Activated CD8-positive, alpha-beta T cell treated with anti-CD3 and anti-CD28 coated beads, Interleukin-2, amount 10 ng/mL, durations not matched to agents 7 days and 5 days (primary cell): ENCODE data around the gene ASPHD1. TPM values are rescaled to one million over a fixed set of nuclear protein-coding genes. Genes with fewer than 3 reads are reported as not detected.
"Not testable (repeated sequence)": the region's sequence is repeated elsewhere in the genome, so short reads cannot be mapped to it uniquely, and the experiment has no call there.

ENCODE experiments used
- ATAC-seq: fragments of 150-1000 bp; cut with Tn5 transposase; one replicate; pipeline ENCODE4 v1.10.0; 2021; ENCODE audit warnings: moderate library complexity
- CTCF ChIA-PET: fragments of 350-600 bp; sonication (Branson Sonifier 250); formaldehyde crosslinking; loops from one replicate; lab custom pipeline; 2021; ENCODE audit warnings: antibody characterized with exemption; lab: Charles Lee
- POLR2A ChIA-PET: fragments of 350-600 bp; sonication (Branson Sonifier 250); formaldehyde crosslinking; loops from one replicate; lab custom pipeline; 2021; ENCODE audit warnings: antibody characterized with exemption; lab: Charles Lee
- DNase-seq: peaks from one replicate; pipeline ENCODE4 v3.0.0-alpha.2; 2020
- H3K27ac Mint-ChIP-seq: one replicate; pipeline ENCODE4 v1.8.0; 2021; ENCODE audit warnings: mild to moderate bottlenecking, mixed read lengths
- H3K27me3 Mint-ChIP-seq: one replicate; pipeline ENCODE4 v1.8.0; 2021; ENCODE audit warnings: low read depth, mixed read lengths
- H3K36me3 Mint-ChIP-seq: one replicate; pipeline ENCODE4 v1.8.0; 2021; ENCODE audit warnings: low read depth, mixed read lengths
- H3K4me1 Mint-ChIP-seq: one replicate; pipeline ENCODE4 v1.8.0; 2021; ENCODE audit warnings: low read depth, mixed read lengths
- H3K4me3 Mint-ChIP-seq: one replicate; pipeline ENCODE4 v1.8.0; 2021; ENCODE audit warnings: mild to moderate bottlenecking, mixed read lengths
- H3K9me3 Mint-ChIP-seq: one replicate; pipeline ENCODE4 v1.8.0; 2022; ENCODE audit warnings: mixed read lengths; ENCODE audit not compliant: insufficient read depth
- total RNA-seq, 2 experiments: library from RNA; stranded (reverse); gene quantifications; one replicate each; pipeline ENCODE4 v1.2.3, GENCODE V29; 2021

The ASPHD1 gene
- total RNA-seq, 2 experiments from 2014 or later = 0.24 TPM; not detected in 1

DNA sequence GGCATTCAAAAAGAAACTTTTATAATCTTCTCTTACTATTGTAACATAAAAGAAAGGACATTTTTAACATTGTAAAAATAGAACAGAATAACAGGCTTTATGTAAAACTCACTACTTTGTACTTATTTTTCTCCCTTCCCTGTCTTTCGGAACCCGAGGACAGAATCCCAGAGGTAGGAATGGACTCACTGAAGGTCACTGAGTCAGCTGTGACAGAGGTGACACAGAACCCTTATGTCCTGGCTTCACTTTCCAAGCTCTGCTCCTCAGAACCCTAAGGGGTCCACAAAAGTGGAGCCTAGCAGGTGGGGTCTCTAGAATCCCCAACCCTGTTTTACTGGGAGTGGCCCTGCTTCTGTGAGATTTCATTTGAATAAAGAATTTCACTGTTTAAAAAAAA lies 22.0 kb downstream of the ASPHD1 start:
- Mint-ChIP-seq H3K27me3 (no peaks in the 10 kb centered on the region), H3K4me1 (peaks cover 24% of the 10 kb centered on the region), H3K9me3 (no peaks in the 10 kb centered on the region), H3K4me3 (no peak overlapping the region), H3K27ac (no peak overlapping the region), H3K36me3 (peaks cover 31% of the 10 kb centered on the region)
- no peak for DNase-seq
- ChIA-PET POLR2A (interaction anchor here (0.6 kb wide), 2 partner anchors 51 to 113 kb away, joined by 3 read pairs; partner anchors contain the start of gene TAOK2), CTCF (interaction anchor here (1.0 kb wide), 1 partner anchor 39 kb away, joined by 3 read pairs; the partner anchor contains the start of gene TMEM219)
- ATAC-seq = no peak

DNA sequence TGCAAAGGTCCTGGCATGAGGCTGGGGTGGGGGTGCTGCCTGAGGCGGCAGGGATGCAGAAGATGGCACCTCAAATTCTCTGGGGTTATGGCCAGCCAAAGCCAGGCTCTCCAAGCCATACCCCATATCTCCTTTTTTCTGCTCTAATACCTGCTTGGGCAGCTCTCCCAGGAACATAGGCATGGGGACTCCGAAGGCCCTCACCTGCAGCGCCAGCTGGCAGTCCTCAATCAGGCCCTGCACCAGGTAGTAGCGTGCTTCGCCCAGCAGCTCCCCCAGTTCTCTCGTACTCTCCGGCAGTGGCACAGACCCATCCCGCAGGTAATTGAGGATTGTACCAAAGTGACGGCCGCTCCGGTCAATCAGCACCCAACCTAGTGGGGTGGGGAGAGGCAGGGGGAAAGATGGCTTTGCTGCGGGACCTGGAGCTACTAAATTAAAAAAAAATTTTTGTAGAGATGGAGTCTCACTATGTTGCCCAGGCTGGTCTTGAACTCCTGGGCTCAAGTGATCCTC lies 22.8 kb downstream of the ASPHD1 start:
- DNase-seq = no peak
- Mint-ChIP-seq H3K4me3 (no peak overlapping the region), H3K4me1 (peaks cover 29% of the 10 kb centered on the region), H3K36me3 (peaks cover 27% of the 10 kb centered on the region), H3K27me3 (no peaks in the 10 kb centered on the region), H3K27ac (no peak overlapping the region), H3K9me3 (no peaks in the 10 kb centered on the region)
- ChIA-PET CTCF (interaction anchor here (1.0 kb wide), 1 partner anchor 39 kb away, joined by 3 read pairs; the partner anchor contains the start of gene TMEM219), POLR2A (interaction anchor here (0.6 kb wide), 2 partner anchors 50 to 113 kb away, joined by 3 read pairs; partner anchors contain the start of gene TAOK2)
- no peak for ATAC-seq

DNA sequence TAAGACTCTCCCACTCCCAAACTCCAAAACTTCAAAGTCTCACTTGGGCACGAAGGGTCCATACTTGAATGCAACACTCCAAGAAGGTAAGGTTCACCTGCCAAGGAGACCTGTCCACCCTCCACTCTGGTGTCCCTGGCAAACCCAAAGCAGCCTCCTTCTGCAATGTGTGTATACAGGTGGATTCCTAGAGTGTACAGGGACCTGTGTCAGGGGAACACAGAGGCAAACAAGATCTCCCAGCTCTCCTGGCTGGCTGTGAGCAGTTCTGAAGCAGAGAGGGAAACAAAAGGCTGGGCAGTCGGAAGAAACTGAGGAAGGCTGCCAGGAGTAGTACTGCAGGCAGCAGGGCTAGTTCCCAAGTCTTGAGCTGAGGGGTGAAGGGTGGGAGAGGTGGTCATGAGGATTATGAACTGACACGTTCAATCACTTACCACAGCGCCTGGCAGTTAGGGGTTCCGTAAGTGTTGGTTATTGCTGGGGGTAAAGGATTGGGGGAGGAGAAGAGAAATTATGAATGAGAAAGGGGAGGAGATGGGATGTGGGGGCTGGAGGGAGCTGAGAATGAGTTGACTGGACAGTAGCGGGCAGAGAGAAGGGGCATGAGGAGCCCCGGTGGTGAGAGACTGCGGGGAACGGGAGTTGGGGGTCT lies 24.9 kb downstream of the ASPHD1 start:
- ATAC-seq = no peak
- Mint-ChIP-seq H3K27me3 (peaks cover 2% of the 10 kb centered on the region), H3K4me3 (peak overlapping the region; percentile 85), H3K4me1 (peaks cover 29% of the 10 kb centered on the region), H3K36me3 (peaks cover 22% of the 10 kb centered on the region), H3K9me3 (no peaks in the 10 kb centered on the region), H3K27ac (peak overlapping the region; percentile 79)
- CTCF ChIA-PET = interaction anchor here (1.2 to 2.9 kb wide), 5 partner anchors 37 to 224 kb away, joined by 4 to 16 read pairs (median 5); partner anchors contain the start of gene TMEM219
- no peak for DNase-seq
- POLR2A ChIA-PET = interaction anchor here (0.8 to 2.6 kb wide), 8 partner anchors 9 to 69 kb away, joined by 3 to 15 read pairs (median 7); partner anchors contain the start of genes ASPHD1, HIRIP3, INO80E and TAOK2

DNA sequence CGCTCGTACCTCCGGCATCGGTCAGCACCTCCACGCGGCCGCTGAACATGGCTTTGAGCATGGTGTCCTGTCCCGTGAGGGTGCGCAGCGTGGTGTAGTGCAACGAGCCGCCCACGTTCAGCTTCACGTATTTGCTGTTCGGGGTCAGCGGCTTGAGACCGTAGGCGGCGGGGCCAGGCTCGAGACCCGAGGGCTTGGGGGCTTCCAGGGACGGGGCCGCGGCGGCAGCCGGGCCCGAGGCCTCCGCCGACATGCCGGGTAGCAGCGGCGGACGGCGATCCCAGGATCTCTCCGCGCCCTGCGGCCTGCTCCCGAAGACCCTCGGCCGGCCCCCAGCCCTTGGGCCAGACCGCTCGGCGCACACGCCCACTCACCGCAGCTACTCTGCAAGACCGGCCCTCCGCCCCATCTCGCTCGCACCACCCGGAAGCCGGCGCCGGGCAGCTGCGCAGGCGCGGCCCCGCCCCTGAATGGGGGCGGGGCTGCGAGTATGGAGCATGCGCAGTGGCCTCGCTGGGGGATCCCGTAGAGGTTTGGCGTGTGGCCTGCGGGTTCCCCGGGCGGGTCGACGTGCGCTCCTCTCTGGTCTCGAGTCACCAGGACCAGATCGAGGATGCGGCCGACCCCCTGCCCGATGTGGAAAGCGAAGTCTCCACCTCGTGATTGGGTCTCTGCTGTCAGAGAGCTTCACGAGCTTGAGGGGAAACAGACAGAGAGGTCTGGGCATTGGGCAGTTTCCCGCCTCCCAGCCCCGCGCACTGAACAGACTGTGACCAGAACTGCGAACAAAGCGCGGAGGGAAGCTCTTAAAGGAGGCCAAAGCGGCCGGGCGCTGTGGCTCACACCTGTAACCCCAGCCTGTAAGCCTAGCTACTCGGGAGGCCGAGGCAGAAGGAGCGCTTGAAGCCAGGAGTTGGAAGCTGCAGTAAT lies 25.8 kb downstream of the ASPHD1 start, which contains the start of gene KCTD13:
TSS of gene KCTD13 (minus strand) at position 446 of the 930 bp plus-strand sequence. CDS start at position 253, 193 bp downstream.
- H3K4me1 Mint-ChIP-seq = peaks cover 29% of the 10 kb centered on the region

DNA sequence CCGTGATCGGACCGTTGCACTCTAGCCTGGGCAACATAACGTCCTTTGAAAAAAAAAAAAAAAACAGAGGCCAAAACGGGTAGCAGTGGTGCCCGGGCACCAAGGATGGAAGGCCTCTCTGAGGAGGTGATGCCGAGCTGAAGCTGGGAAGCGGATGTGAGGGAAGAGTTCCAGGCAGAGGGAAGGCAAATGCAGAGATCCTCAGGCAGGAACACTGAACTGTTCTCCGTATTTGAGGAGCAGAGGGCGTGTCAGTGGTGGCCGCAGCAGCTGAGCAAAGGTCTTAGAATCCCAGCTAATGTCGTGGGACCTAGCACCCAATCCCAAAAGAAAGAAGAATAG lies 26.4 kb downstream of the ASPHD1 start:
- Mint-ChIP-seq H3K36me3 (peaks cover 11% of the 10 kb centered on the region), H3K27me3 (peaks cover 3% of the 10 kb centered on the region), H3K4me3 (peak overlapping the region; percentile 85), H3K27ac (peak overlapping the region; percentile 93), H3K9me3 (no peaks in the 10 kb centered on the region), H3K4me1 (peaks cover 29% of the 10 kb centered on the region)
- ChIA-PET CTCF (interaction anchor here (0.9 to 2.9 kb wide), 7 partner anchors 25 to 225 kb away, joined by 3 to 16 read pairs (median 5); partner anchors contain the start of genes PAGR1 and TMEM219), POLR2A (interaction anchor here (0.8 to 2.6 kb wide), 10 partner anchors 9 to 110 kb away, joined by 3 to 15 read pairs (median 4); partner anchors contain the start of genes HIRIP3, INO80E, MVP and TAOK2)
- ATAC-seq = no peak
- no peak for DNase-seq

More for the DNA sequence above, 25.8 kb downstream of the ASPHD1 start, which contains the start of gene KCTD13:
- peaks cover 2% of the 10 kb centered on the region for H3K27me3 Mint-ChIP-seq
- POLR2A ChIA-PET = interaction anchor here (0.8 to 2.6 kb wide), 14 partner anchors 9 to 109 kb away, joined by 3 to 15 read pairs (median 4); partner anchors contain the start of genes ASPHD1, HIRIP3, INO80E and MVP
- peak within 1 kb of the TSS; percentile 93 for H3K27ac Mint-ChIP-seq
- H3K9me3 Mint-ChIP-seq = no peaks in the 10 kb centered on the region
- CTCF ChIA-PET = interaction anchor here (0.9 to 2.9 kb wide), 7 partner anchors 24 to 225 kb away, joined by 3 to 16 read pairs (median 5); partner anchors contain the start of genes PAGR1 and TMEM219
- DNase-seq = peak; percentile 88
- H3K36me3 Mint-ChIP-seq = peaks cover 14% of the 10 kb centered on the region
- peak; percentile 94 for ATAC-seq
- H3K4me3 Mint-ChIP-seq = peak within 1 kb of the TSS; percentile 85

DNA sequence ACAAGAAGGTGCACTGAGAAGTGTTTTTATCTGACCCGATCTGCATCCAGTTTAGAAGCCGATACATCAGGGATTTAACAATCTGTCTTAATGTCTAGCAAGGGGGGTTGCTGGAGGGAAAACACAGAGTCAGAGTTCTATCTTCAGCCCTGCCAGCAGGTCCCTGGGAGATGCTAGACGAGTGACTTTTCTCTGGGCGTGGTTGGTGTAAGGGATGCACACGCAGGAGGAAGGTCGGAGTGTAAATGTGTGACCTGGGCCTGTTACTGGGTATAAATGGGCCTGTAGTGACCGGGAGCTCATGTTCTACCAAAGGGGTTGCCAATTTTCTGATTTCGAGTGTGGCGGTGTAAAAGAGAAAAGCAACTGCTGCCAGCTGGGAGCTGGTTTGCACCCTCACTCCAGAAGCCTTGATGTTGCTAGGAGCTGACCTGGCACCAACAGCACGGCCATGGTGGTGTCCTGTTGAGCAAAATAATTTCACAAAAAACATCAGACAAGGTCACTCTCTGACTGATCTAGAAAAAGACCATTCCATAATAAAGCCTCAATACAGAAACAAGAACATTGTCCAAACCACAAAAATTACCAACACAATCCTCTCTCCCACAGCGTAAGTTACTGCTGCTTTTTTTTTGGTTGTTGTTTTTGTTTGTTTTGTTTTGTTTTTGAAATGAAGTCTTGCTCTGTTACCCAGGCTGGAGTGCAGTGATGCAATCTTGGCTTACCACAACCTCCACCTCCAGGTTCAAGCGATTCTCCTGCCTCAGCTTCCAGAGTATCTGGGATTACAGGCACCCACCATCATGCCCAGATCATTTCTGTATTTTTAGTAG lies 27.0 kb downstream of the ASPHD1 start:
- peak overlapping the region; percentile 85 for H3K4me3 Mint-ChIP-seq
- ChIA-PET CTCF (interaction anchor here (0.9 to 2.9 kb wide), 7 partner anchors 28 to 236 kb away, joined by 3 to 16 read pairs (median 4); partner anchors contain the start of genes PAGR1 and TMEM219), POLR2A (interaction anchor here (0.6 to 2.6 kb wide), 9 partner anchors 10 to 109 kb away, joined by 3 to 15 read pairs (median 5); partner anchors contain the start of genes HIRIP3, INO80E, MVP and TAOK2)
- ATAC-seq (no peak), DNase-seq (no peak)
- peaks cover 3% of the 10 kb centered on the region for H3K27me3 Mint-ChIP-seq
- no peaks in the 10 kb centered on the region for H3K9me3 Mint-ChIP-seq
- H3K36me3 Mint-ChIP-seq = peaks cover 10% of the 10 kb centered on the region
- peak overlapping the region; percentile 14 for H3K27ac Mint-ChIP-seq
- H3K4me1 Mint-ChIP-seq = peaks cover 29% of the 10 kb centered on the region

DNA sequence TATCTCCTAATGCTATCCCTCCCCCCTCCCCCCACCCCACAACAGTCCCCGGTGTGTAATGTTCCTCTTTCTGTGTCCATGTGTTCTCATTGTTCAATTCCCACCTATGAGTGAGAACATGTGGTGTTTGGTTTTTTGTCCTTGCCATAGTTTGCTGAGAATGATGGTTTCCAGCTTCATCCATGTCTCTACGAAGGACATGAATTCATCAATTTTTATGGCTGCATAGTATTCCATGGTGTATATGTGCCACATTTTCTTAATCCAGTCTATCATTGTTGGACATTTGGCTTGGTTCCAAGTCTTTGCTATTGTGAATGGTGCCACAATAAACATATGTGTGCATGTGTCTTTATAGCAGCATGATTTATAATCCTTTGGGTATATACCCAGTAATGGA lies 31.5 kb downstream of the ASPHD1 start:
- ATAC-seq, H3K36me3 Mint-ChIP-seq, H3K27ac Mint-ChIP-seq, DNase-seq, POLR2A ChIA-PET, CTCF ChIA-PET, H3K9me3 Mint-ChIP-seq, H3K4me3 Mint-ChIP-seq: not testable (repeated sequence)
- Mint-ChIP-seq H3K27me3 (peaks cover 24% of the 10 kb centered on the region), H3K4me1 (peaks cover 10% of the 10 kb centered on the region)

DNA sequence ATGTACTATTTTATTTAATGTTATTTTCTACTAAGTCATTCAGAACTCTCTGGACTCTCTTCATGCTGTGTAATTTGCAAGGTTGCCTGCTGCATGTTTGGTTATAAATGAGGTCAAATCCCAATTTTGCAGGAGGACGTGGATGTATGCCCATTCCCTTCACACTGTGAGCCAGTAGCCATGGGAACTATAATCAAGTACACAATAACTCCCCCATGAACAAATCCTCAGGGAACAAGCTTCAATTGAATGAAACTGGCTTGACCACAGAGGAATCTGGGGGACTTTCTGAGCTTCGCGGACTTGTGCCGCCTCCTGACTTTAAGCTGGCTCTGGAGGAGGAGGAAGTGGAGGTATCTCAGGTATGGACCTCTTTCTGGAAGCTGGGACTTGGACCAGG lies 40.4 kb downstream of the ASPHD1 start:
- H3K4me3 Mint-ChIP-seq = no peak overlapping the region
- DNase-seq = no peak
- no peak for ATAC-seq
- ChIA-PET POLR2A (interaction anchor here (1.1 kb wide), 1 partner anchor 21 kb away, joined by 4 read pairs; the partner anchor contains the start of gene TMEM219), CTCF (interaction anchor here (0.9 kb wide), 1 partner anchor 92 kb away, joined by 3 read pairs; no protein-coding TSS in a partner anchor)
- H3K4me1 Mint-ChIP-seq = peaks cover 2% of the 10 kb centered on the region
- H3K27ac Mint-ChIP-seq = no peak overlapping the region
- H3K27me3 Mint-ChIP-seq = peaks cover 12% of the 10 kb centered on the region
- no peaks in the 10 kb centered on the region for H3K9me3 Mint-ChIP-seq
- H3K36me3 Mint-ChIP-seq = no peaks in the 10 kb centered on the region

DNA sequence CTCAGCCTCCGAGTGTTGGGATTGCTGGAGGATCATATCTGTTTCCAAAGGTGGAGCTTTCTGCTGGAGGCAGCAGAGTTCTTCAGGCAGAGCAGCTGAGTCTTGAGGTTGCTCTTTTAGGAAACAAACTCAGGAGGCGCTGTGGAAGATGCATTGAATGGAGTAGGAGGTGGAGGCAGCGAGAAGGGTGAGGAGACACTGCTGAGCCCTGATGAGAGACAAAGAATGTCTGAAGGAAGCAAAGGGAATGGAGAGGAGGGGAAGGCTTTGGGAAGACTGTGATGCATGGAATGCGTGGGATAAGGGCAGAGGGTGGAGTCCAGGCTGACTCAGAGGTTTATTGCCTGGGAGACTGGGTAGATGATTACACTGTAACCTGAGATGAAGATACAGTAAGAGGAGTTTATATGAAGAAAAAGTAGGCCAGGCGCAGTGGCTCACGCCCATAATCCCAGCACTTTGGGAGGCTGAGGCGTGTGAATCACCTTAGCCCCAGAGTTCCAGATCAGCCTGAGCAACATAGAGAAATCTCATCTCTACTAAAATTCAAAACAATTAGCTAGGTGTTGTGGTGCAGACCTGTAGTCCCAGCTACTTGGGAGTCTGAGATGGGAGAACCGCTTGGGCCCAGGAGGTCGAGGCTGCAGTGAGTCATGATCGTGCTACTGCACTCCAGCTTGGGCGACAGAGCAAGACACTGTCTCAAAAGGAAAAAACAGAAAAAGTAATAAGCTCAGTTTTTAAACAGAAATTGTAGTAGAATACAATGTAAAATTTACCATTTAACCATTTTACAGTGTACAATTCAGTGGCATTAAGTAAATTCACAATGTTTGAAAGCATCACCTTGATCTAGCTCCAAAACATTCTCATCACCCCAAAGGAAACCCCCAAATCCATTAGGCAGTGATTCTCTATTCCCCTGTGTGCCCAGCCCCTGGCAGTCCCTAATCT lies 43.8 kb downstream of the ASPHD1 start:
- Mint-ChIP-seq H3K4me3 (no peak overlapping the region), H3K27ac (no peak overlapping the region), H3K36me3 (no peaks in the 10 kb centered on the region), H3K9me3 (no peaks in the 10 kb centered on the region), H3K27me3 (peaks cover 13% of the 10 kb centered on the region), H3K4me1 (peaks cover 2% of the 10 kb centered on the region)
- ATAC-seq (no peak), DNase-seq (no peak)
- POLR2A ChIA-PET = no interaction called here
- CTCF ChIA-PET = interaction anchor here (0.8 to 1.5 kb wide), 3 partner anchors 10 to 244 kb away, joined by 3 to 4 read pairs (median 3); no protein-coding TSS in a partner anchor
